HG03442 (cell line): ENCODE measurements around the gene FFAR1.

Experiments used
- ATAC-seq: cut with Tn5 transposase; IDR thresholded peaks from one replicate; pipeline ENCODE4 v1.9.1; 2021; ENCODE audit warnings: mild to moderate bottlenecking, moderate library complexity; ENCODE audit not compliant: unreplicated experiment

Gene FFAR1

DNA sequence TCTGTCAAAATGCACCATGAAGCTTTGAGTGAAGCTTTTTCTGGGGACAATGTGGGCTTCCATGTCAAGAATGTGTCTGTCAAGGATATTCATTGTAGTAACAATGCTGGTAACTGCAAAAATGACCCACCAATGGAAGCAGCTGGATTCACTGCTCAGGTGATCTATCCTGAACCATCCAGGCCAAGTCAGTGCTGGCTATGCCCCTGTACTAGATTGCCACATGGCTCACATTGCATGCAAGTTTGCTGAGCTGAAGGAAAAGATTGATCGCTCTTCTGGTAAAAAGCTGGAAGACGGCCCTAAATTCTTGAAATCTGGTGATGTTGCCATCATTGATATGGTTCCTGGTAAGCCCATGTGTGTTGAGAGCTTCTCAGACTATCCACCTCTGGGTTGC, 35.8 kb downstream of the FFAR1 start:
- ATAC-seq: no peak

DNA sequence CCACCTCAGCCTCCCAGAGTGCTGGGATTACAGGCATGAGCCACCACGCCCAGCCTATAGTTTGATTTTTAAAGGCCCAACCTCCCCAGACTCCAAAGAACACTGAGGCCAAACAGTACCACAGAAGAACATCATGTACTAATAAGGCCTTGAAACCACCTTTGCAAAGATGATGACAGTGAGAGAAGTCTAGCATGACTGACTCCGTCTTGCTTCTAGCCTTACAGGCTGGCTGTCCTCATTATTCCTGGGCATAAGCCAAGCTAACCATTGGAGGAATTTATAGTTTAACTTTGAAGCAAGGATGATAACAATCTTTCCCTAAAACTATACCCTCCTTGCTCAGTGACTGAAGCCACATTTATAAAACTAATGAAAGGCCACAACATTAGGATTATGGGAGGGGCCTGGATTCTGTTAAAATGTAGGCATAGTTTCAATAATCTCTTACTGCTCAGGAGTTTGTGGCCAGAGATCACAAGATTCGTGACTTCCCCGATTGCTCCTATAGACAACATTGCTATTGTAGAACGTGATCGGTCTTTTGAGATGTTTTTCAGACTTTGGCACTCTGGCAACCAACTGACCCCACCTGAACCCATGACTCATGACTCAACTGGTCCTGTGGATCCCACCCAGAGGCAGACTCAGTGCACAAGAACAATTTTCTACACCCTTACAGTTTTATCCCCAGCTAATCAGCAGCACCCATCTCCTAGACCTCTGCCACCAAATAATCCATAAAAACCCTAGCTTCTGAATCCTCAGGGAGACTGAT, 40.8 kb downstream of the FFAR1 start:
- no peak for ATAC-seq

DNA sequence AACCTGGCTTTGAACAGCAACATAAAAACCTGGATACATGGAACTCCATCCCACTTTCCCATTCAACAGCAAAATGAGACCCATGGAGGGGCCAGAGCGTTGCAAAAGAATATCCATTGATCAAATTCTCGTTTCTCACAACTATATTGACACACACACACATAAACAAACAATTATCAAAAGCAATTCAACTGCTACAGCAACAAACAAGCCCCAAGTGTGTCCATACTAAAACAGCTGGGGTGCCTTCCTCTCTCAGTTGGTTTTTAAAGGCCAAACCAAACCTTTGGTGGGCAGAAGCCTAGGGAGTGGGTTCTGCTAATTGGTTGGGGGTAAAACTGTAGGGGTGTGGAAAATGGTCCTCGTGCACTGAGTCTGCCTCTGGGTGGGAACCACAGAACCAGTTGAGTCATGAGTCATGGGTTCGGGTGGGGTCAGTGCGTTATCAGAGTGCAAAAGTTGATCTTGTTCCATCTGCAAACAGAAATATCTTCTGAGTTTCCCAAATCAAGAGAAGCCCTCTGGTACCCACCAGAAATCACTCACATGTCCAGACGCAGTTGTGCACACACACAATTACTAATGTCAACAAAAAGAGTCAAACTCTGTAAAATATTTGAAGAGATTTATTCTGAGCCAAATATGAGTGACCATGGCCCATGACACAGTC, 41.6 kb downstream of the FFAR1 start:
- no peak for ATAC-seq

DNA sequence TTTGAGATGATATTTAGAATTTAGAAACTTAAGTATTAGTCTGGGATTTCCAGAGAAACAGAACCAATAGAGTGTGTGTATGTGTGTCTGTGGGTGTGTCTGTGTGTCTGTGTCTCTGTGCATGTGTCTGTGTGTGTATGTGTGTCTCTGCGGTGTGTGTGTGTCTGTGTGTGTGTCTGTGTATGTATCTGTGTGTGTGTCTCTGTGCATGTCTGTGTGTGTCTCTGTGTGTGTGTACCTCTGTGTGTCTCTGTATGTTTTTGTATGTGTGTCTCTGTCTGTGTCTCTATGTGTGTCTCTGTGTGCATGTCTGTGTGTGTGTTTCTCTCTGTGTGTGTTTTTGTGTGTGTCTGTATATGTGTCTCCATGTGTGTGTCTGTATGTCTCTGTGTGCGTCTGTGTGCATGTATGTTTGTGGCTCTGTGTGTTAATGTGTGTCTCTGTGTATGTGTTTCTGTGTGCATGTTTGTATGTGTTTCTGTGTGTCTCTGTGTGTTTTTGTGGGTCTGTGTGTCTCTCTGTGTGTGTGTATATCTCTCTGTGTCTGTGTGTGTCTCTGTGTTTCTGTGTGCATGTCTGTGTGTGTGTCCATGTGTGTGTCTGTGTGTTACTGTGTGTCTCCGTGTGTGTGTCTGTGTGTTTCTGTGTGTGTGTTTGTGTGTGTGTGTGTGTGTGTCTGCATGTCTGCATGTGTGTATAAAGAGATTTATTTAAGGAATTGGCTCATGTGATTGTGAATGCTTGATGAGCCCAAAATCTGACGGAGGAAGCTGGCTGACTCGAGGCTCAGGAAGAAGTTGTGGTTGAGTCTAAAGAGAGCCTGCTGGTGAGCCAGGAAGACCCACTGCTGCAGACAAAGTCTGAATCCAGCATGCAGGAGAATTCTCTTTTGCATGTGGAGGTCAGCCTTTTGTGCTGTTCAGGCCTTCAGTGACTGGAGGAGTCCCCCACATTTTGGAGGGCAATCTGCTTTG, 45.3 kb downstream of the FFAR1 start:
- no peak for ATAC-seq

DNA sequence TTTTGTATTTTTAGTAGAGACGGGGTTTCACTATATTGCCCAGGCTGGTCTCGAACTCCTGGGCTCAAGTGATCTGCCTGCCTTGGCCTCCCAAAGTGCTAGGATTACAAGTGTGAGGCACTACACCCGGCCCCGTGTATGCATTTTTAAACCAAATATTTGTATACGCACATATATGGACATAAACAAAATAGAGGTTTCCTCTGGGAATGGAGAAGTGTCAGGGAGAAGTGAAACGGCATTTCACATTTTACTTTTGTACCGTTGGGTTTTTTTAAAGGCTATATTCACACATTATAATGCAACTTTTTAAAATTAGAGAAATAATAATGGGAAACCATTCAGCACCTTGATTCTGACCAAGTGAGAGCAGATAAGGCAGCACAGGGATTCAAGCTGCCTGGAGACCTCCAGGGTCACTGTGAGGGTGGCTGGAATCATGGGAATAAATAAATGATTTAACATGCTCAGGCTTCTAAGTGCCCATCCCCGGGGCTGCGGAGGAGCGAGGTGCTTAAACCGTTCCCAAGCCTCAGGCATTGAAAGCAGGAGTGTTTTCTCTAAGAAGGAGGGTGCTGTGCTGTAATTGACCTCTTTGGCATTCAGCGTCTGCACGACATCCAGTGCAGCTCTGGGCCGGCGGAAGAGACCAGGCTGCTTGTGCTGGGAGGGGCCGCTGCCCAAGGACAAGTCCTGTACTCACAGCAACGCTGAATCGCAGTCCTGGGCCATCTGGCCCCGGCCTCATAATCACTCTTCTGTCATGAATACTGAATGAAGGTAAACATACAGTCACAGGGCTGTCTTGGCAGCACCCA, 47.9 kb downstream of the FFAR1 start:
- ATAC-seq: no peak

DNA sequence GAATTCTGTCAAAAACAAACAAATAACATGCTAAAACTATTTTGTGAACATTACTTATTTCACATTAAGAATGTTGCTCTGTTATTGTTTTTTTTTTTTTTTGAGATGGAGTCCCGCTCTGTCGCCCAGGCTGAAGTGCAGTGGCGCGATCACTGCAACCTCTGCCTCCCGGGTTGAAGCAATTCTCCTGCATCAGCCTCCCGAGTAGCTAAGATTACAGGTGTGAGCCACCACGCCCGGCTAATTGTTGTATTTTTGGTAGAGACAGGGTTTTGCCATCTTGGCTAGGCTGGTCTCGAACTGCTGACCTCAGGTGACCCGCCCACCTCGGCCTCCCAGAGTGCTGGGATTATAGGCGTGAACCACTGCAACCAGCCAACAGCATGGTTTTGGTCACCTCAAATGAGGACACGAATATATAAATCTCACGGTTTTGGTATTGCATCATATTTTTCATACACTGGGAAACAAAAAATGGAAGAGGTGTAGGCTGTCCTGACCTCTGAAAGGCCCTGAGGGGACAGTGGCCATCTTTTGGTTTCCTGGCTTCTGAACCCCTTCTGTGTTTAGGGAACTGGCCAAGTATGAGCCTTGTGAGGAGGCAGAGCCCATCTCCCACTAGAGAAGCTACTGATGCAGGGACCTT, 48.7 kb downstream of the FFAR1 start:
- ATAC-seq: no peak

DNA sequence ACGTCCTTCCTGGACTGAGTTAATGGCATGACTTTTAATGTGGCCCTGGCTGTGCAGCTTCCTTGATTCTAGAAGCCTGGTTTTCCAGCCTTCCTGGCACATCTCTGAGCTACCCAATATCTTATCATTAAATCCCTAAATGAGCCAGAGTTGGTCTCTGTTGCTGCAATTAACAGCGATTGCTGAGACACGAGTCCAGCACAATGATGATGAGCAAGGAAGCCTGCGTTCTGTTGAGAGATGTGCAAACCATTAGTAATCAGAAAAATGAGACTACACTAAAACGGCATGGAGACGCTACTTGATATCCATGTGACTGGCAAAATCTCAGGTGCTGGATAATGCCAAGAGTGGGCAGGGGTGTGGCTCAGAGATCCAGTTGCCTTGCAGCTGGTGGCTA, 49.4 kb downstream of the FFAR1 start:
- no peak for ATAC-seq
